Panc1 (cell line): ENCODE data around the gene ACTR8. TPM values are rescaled to one million over a fixed set of nuclear protein-coding genes. Genes with fewer than 3 reads are reported as not detected.

Experiments
- ATAC-seq: fragments of 200-7000 bp; cut with Tn5 transposase; 2 replicates; pipeline ENCODE4 v1.9.1; 2020; ENCODE audit warnings: mild to moderate bottlenecking, moderate library complexity
- BruUV-seq: library from RNA; stranded (reverse); fragments of 400-500 nt; replicated peaks from 2 replicates; lab custom pipeline; 2021; lab: Mats Ljungman, UMichigan
- CTCF ChIA-PET: fragments of 300-600 bp; sonication (Branson Sonifier 250); formaldehyde crosslinking; loops from one replicate; lab custom pipeline; 2022; ENCODE audit warnings: antibody characterized with exemption; lab: Charles Lee
- POLR2A ChIA-PET: fragments of 300-600 bp; sonication (Branson Sonifier 250); formaldehyde crosslinking; loops from one replicate; lab custom pipeline; 2022; ENCODE audit warnings: antibody characterized with exemption; lab: Charles Lee
- DNase-seq: peaks from one replicate; pipeline ENCODE4 v3.0.0-alpha.2; 2010; ENCODE audit warnings: low read depth, low spot score
- H3K27ac ChIP-seq: 2 replicates; pipeline ENCODE4 v1.5.1; 2011; ENCODE audit warnings: mild to moderate bottlenecking, low read length, inconsistent platforms
- H3K27me3 ChIP-seq: fragments of 200-500 bp; sonication (Bioruptor generic); 2 replicates; pipeline ENCODE4 v1.6.0; 2014; ENCODE audit warnings: low read length, inconsistent platforms; ENCODE audit not compliant: control insufficient read depth, insufficient read depth
- H3K36me3 ChIP-seq: fragments of 200-500 bp; sonication (Bioruptor generic); 2 replicates; pipeline ENCODE4 v1.5.1; 2014; ENCODE audit warnings: inconsistent platforms, mild to moderate bottlenecking, low read length, moderate library complexity; ENCODE audit not compliant: control insufficient read depth, insufficient read depth
- H3K4me1 ChIP-seq: 2 replicates; pipeline ENCODE4 v1.5.1; 2011; ENCODE audit warnings: inconsistent platforms, mild to moderate bottlenecking, low read length, moderate library complexity; ENCODE audit not compliant: control insufficient read depth, insufficient read depth
- H3K4me3 ChIP-seq, 2 experiments: 2 replicates each; pipeline ENCODE4 v1.5.1; 2011 to 2012; ENCODE audit warnings: low read depth in 2 of 2, low read length in 2 of 2, mild to moderate bottlenecking in 2 of 2, inconsistent platforms in 1 of 2, moderate library complexity in 1 of 2
- H3K9me3 ChIP-seq: fragments of 200-500 bp; sonication (Bioruptor generic); 2 replicates; pipeline ENCODE4 v1.5.1; 2014; ENCODE audit warnings: low read depth, mild to moderate bottlenecking, inconsistent platforms, low read length, moderate library complexity; ENCODE audit not compliant: control insufficient read depth, insufficient read depth
- POLR2AphosphoS5 ChIP-seq: IDR thresholded peaks from 2 replicates; pipeline ENCODE4 v1.6.1; 2012; ENCODE audit warnings: mild to moderate bottlenecking, low read depth, low read length, moderate library complexity
- SIN3A ChIP-seq: IDR thresholded peaks from 2 replicates; pipeline ENCODE4 v1.6.1; 2012; ENCODE audit warnings: low read depth, mild to moderate bottlenecking, low read length, moderate library complexity, borderline replicate concordance; ENCODE audit not compliant: insufficient read depth
- TCF7L2 ChIP-seq: IDR thresholded peaks from 2 replicates; pipeline ENCODE4 v1.6.1; 2011; ENCODE audit warnings: mild to moderate bottlenecking, low read depth, low read length, inconsistent platforms
- in situ Hi-C: cut with HindIII; loops from 2 replicates; pipeline ENCODE4 v1.10.0; 2016; ENCODE audit warnings: low sequenced_read_pairs, low pct_unique_long_range_greater_than_20kb
- intact Hi-C: fragments of 100-400 bp; cut with micrococcal nuclease; formaldehyde crosslinking; loops from one replicate; pipeline ENCODE4 v1.10.0; 2022; ENCODE audit not compliant: unreplicated experiment
- total RNA-seq: library from RNA; stranded (reverse); gene quantifications from one replicate; pipeline ENCODE4 v1.2.1, GENCODE V29; 2021; ENCODE audit not compliant: unreplicated experiment
- TF ChIP-seq, protein P1 (sequence below), 2 experiments: IDR thresholded peaks; 2 replicates each; pipeline ENCODE4 v1.6.1; 2011 to 2012; ENCODE audit warnings: low read depth in 2 of 2, control low read depth in 1 of 2, low read length in 1 of 2, mild to moderate bottlenecking in 1 of 2, moderate library complexity in 1 of 2; ENCODE audit not compliant: insufficient read depth in 1 of 2
- TF ChIP-seq, protein P2 (sequence below): fragments of 450-650 bp; IDR thresholded peaks from 2 replicates; pipeline ENCODE4 v1.5.1; 2017; ENCODE audit warnings: mild to moderate bottlenecking

Gene ACTR8
- total RNA-seq, 1 experiment from 2014 or later = 26.2 TPM

DNA sequence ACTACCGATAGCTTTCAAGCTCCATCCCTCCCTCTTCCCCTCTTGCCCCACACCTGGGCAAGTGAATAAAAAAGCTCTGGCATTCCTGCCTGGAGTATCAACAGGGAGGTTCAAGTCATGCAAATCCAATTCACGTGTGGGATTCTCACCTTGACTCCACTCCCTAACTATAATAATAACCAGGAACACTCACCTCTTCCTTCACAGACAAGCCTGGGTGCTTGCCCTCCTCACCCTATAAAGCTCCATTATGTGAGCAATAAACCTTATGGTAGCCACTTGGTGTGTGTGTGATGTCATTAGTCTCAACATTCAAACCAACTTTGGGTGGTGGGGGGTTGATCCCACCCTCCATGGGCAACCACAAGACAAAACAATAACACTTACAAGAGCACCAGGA lies 52.3 kb downstream of the ACTR8 start:
- H3K4me1 ChIP-seq = no peaks in the 10 kb centered on the region
- intact Hi-C loops = no loop called here
- ATAC-seq = no peak
- H3K27ac ChIP-seq = no peak overlapping the region
- in situ Hi-C loops = no loop called here
- no peaks in the 10 kb centered on the region for H3K27me3 ChIP-seq
- TF ChIP-seq POLR2AphosphoS5 (no peak), SIN3A (no peak), TCF7L2 (no peak)
- TF ChIP-seq, protein P1, sequence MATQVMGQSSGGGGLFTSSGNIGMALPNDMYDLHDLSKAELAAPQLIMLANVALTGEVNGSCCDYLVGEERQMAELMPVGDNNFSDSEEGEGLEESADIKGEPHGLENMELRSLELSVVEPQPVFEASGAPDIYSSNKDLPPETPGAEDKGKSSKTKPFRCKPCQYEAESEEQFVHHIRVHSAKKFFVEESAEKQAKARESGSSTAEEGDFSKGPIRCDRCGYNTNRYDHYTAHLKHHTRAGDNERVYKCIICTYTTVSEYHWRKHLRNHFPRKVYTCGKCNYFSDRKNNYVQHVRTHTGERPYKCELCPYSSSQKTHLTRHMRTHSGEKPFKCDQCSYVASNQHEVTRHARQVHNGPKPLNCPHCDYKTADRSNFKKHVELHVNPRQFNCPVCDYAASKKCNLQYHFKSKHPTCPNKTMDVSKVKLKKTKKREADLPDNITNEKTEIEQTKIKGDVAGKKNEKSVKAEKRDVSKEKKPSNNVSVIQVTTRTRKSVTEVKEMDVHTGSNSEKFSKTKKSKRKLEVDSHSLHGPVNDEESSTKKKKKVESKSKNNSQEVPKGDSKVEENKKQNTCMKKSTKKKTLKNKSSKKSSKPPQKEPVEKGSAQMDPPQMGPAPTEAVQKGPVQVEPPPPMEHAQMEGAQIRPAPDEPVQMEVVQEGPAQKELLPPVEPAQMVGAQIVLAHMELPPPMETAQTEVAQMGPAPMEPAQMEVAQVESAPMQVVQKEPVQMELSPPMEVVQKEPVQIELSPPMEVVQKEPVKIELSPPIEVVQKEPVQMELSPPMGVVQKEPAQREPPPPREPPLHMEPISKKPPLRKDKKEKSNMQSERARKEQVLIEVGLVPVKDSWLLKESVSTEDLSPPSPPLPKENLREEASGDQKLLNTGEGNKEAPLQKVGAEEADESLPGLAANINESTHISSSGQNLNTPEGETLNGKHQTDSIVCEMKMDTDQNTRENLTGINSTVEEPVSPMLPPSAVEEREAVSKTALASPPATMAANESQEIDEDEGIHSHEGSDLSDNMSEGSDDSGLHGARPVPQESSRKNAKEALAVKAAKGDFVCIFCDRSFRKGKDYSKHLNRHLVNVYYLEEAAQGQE (IDR thresholded peaks at IDR 0.05; ENCODE audit: insufficient read depth in 1 of 2, low read depth in 2 of 2, low read length in 1 of 2) = no peak
- TF ChIP-seq, protein P2, sequence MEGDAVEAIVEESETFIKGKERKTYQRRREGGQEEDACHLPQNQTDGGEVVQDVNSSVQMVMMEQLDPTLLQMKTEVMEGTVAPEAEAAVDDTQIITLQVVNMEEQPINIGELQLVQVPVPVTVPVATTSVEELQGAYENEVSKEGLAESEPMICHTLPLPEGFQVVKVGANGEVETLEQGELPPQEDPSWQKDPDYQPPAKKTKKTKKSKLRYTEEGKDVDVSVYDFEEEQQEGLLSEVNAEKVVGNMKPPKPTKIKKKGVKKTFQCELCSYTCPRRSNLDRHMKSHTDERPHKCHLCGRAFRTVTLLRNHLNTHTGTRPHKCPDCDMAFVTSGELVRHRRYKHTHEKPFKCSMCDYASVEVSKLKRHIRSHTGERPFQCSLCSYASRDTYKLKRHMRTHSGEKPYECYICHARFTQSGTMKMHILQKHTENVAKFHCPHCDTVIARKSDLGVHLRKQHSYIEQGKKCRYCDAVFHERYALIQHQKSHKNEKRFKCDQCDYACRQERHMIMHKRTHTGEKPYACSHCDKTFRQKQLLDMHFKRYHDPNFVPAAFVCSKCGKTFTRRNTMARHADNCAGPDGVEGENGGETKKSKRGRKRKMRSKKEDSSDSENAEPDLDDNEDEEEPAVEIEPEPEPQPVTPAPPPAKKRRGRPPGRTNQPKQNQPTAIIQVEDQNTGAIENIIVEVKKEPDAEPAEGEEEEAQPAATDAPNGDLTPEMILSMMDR = no peak
- no peaks in the 10 kb centered on the region for H3K36me3 ChIP-seq
- H3K9me3 ChIP-seq = no peaks in the 10 kb centered on the region
- no peak for DNase-seq
- CTCF ChIA-PET = no interaction called here
- H3K4me3 ChIP-seq = no peak overlapping the region
- no TSS peak for BruUV-seq
- POLR2A ChIA-PET = no interaction called here

DNA sequence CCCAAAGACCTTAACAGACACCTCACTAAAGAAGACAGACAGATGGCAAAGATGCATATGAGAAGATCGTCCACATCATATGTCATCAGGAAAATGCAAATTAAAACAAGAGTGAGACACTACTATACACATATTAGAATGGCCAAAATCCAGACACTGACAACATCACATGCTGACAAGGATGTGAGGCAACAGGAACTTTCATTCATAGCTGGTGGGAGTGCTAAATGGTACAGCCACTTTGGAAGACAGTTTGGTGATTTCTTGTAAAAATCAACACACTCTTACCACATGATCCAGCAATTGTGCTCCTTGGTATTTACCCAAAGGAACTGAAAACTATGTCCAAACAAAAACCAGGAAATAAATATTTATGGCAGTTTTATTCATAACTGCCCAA lies 53.4 kb downstream of the ACTR8 start:
- in situ Hi-C loops (no loop called here), intact Hi-C loops (no loop called here)
- ChIA-PET CTCF (no interaction called here), POLR2A (no interaction called here)
- Histone ChIP-seq H3K9me3 (no peaks in the 10 kb centered on the region), H3K36me3 (no peaks in the 10 kb centered on the region), H3K27ac (no peak overlapping the region), H3K4me3 (no peak overlapping the region), H3K27me3 (no peaks in the 10 kb centered on the region), H3K4me1 (no peaks in the 10 kb centered on the region)
- TF ChIP-seq, protein P1 (IDR thresholded peaks at IDR 0.05; ENCODE audit: insufficient read depth in 1 of 2, low read depth in 2 of 2, low read length in 1 of 2) = no peak
- TF ChIP-seq, protein P2 = no peak
- no peak for TF ChIP-seq TCF7L2
- TF ChIP-seq POLR2AphosphoS5 = no peak
- no peak for TF ChIP-seq SIN3A
- no peak for ATAC-seq
- no peak for DNase-seq
- no TSS peak for BruUV-seq
